Adipose tissue (tissue), 3 donors: ENCODE data around the gene CDS1. TPM values are rescaled to one million over a fixed set of nuclear protein-coding genes. Genes with fewer than 3 reads are reported as not detected.

Experiments used
- H3K27ac ChIP-seq: one replicate; pipeline ENCODE4 v1.5.1; 2013; ENCODE audit warnings: low read depth, low read length
- WGBS, 3 donors: extraction: QIAGEN DNeasy Blood & Tissue Kit; methylation state at CpG; one replicate each; pipeline ENCODE4 v1.1.7; 2013; 5-methylcytosine and 5-hydroxymethylcytosine counted together
- polyA plus RNA-seq, 3 donors: library from polyadenylated mRNA; stranded (reverse); fragments of 200-250 nt; gene quantifications; one replicate each; pipeline ENCODE4 v1.2.3, GENCODE V29; 2013
- donor health status: healthy with polysubstance abuse.
- donor health status: Bipolar disorder and iron deficiency.
- donor health status: healthy.

The CDS1 gene
- polyA plus RNA-seq, 3 donors, result 0.22 to 2.7 (median 0.71) TPM

DNA sequence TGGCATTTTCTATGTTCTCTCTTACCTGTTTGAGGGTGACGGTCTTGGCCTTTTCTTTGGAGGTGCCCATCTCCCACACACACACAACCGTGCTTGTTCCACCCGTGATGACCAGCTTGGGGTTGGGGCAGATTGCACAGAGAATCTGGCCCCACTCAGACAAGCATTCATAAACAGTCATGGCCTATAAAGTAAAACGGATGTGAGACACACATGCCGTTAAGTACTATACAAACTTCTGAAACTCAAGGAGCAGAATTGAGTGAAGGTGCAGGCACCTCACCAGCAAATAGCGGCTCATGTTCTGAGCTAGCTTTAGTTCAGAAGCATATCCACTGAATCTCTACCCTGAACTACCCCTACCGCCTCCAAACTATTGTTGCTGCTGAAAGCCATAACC is 107.6 kb downstream of the CDS1 start:
- H3K27ac ChIP-seq, result no peak overlapping the region
- 92 to 96% (median 95%) methylated on average over 7 of the region's 7 CpGs for WGBS, 3 donors

DNA sequence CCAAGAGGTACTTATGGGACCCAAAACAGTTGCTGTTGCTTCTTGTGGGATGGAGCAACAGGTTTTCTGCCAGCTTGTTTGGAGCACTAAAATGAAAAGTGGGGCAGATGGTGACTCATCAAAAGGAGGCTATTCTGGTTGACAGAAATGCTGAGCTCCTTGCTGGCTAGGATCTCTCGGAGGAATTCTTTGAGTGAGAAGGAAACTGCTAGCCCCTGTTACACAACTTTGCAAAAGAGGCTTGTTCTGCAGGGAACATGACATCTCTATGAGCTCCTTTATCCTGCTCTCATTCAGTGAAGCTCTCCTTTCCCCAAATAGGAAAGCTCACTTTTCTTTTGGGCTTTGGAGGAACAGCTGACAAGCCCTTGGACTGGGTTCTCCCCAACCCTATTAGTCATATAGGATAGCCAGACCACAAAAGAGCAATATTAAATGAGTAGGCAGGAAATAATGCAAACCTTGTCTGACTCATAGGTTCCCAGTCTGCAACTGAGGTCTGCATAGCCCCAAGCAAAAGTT is 108.3 kb downstream of the CDS1 start:
- 38 to 90% (median 45%) methylated on average over 1 of the region's 1 CpG for WGBS, 3 donors
- H3K27ac ChIP-seq, result no peak overlapping the region

DNA sequence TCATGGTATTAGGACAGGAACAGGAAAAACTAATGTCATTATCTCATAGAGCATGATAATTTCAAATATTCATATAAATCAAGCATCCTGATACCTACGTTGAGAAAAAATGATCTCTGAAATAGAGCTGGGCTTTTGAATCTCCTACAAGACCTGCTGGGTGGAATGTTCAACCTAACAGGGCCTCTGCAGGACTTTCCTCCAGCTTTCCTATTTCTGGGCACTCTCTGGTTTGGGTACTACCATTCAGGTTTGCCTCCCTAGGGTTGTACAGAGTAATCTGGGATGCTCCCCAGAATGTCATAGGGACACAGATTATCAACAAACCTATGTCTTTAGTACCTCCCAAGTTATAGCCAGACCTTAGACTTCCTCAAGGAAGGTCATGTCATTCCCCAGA is 108.9 kb downstream of the CDS1 start:
- no peak overlapping the region for H3K27ac ChIP-seq
- 86 to 93% (median 89%) methylated on average over 1 of the region's 1 CpG for WGBS, 3 donors

DNA sequence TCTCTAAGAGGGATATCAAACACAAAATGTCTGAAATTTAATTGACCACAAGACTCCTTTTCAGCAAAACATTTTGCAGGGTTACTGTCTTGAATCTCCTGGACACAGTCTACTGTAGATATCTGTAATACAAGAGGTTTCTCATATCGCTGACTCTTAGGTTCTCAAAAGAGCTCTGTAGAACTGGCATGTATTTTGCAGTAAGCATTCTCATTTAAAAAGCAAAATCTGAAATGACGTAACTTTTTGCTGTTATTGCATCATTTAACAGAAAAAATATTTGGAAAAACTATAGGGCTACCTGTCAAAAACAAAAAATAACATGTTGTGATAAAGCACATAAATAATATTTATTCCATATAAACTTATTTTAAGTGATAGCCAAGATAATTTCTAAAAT is 114.2 kb downstream of the CDS1 start:
- 75 to 94% (median 76%) methylated on average over 2 of the region's 2 CpGs for WGBS, 3 donors
- no peak overlapping the region for H3K27ac ChIP-seq

DNA sequence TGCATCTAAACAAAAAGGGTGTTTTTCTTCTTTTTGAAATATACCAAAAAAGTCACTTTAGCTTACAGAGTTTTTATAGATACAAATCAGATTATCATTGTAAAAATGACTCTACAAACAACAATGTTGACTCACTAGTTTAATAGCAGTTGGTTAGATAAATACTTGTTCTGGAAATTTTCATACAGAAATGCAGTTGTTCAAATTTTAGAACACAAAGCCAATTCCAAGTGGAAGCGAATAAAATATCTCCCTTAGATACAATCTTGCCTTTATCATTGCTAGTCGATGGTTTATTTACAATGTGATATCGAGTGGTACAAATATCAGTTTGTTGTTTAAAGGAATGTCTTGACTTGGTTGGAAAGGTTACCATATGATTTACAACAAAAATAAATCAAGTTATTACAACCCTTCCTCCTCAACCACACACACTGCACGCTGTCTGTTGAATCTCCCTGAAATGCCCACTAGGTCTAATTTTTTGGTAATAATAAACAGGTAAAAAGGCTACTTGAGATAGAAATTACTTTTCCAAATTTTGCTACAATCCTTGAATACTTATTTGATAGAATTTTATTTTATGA is 114.8 kb downstream of the CDS1 start:
- 51 to 85% (median 80%) methylated on average over 4 of the region's 4 CpGs for WGBS, 3 donors
- no peak overlapping the region for H3K27ac ChIP-seq

DNA sequence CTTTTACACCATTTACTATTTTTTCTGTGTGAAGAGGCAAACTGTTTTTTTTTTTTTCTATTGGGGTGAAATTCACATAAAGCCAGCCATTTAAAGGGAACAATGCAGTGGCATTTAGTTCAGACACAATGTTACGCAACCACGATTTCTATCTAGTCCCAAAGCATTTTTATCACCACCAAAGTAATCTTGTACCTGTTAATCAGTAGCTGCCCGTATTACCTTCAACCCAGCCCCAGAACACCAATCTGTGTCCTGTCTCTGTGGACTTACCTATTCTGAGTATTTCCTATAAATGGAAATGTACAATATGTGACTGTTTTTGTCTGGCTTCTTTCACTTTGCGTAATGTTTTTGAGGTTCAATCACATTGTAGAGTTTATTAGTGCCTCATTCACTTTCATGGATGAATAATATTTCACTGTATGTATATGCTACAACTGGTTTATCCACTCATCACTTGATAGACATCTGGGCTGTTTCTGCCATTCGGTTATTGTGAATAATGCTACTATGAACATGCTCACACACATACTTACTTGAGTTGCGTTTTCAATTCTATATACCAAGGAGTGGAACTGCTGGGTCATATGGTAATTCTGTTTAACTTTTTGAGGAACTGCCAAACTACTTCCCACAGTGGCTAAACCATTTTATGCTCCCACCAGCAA is 116.2 kb downstream of the CDS1 start:
- H3K27ac ChIP-seq, result no peak overlapping the region
- 78 to 96% (median 93%) methylated on average over 6 of the region's 6 CpGs for WGBS, 3 donors

Other genes starting within 250 kb of the CDS1 start
- 1 to 10 TPM in 1 of 3 donors, under 1 TPM in 1, not detected in 1; 0.03 to 3.2 TPM for gene NKX6-1, start 83.8 kb upstream of the CDS1 start, polyA plus RNA-seq